A673 (cell line): Measurements from ENCODE around the gene CDX1. TPM values are rescaled to one million over a fixed set of nuclear protein-coding genes. Genes with fewer than 3 reads are reported as not detected.
A peak's percentile ranks its signal among the peaks of the same experiment; 100 is the strongest.

ENCODE experiments used
- BruUV-seq: library from RNA; stranded (reverse); fragments of 400-500 nt; replicated peaks from 2 replicates; lab custom pipeline; 2021; lab: Mats Ljungman, UMichigan
- CTCF ChIA-PET: fragments of 300-600 bp; sonication (Branson Sonifier 250); formaldehyde crosslinking; loops from one replicate; lab custom pipeline; 2022; ENCODE audit warnings: antibody characterized with exemption; lab: Charles Lee
- POLR2A ChIA-PET: fragments of 300-600 bp; sonication (Branson Sonifier 250); formaldehyde crosslinking; loops from one replicate; lab custom pipeline; 2022; ENCODE audit warnings: antibody characterized with exemption; ENCODE audit not compliant: low non-redundant PET; lab: Charles Lee
- DNase-seq: peaks from one replicate; pipeline ENCODE4 v3.0.0-alpha.2; 2015; ENCODE audit warnings: low spot score
- H3K27ac ChIP-seq: fragments of 200-600 bp; sonication (generic); 2 replicates; pipeline ENCODE4 v1.5.1; 2016; ENCODE audit warnings: mixed run types, low read depth, mild to moderate bottlenecking, mixed read lengths, antibody characterized with exemption, low read length; ENCODE audit not compliant: poor library complexity, severe bottlenecking
- H3K27me3 ChIP-seq: fragments of 200-600 bp; sonication (generic); replicated peaks from 2 replicates; pipeline ENCODE4 v1.6.1; 2017; ENCODE audit warnings: mixed run types, low read depth, mild to moderate bottlenecking, mixed read lengths, antibody characterized with exemption, low read length; ENCODE audit not compliant: insufficient read depth, poor library complexity
- H3K36me3 ChIP-seq: fragments of 200-600 bp; sonication (generic); 2 replicates; pipeline ENCODE4 v1.6.1; 2016; ENCODE audit warnings: mixed run types, mild to moderate bottlenecking, mixed read lengths, antibody characterized with exemption, low read length; ENCODE audit not compliant: insufficient read depth, poor library complexity, severe bottlenecking
- H3K4me1 ChIP-seq: fragments of 200-600 bp; sonication (generic); 2 replicates; pipeline ENCODE4 v1.6.1; 2017; ENCODE audit warnings: mixed run types, mild to moderate bottlenecking, mixed read lengths, antibody characterized with exemption, low read length; ENCODE audit not compliant: insufficient read depth, poor library complexity, severe bottlenecking
- H3K4me3 ChIP-seq: fragments of 200-600 bp; sonication (generic); 2 replicates; pipeline ENCODE4 v1.5.1; 2016; ENCODE audit warnings: low read depth, mixed run types, mild to moderate bottlenecking, mixed read lengths, low read length; ENCODE audit not compliant: poor library complexity, severe bottlenecking
- H3K9me3 ChIP-seq: fragments of 200-600 bp; sonication (generic); 2 replicates; pipeline ENCODE4 v1.6.1; 2016; ENCODE audit warnings: mixed run types, low read depth, mild to moderate bottlenecking, mixed read lengths, antibody characterized with exemption, low read length; ENCODE audit not compliant: poor library complexity, severe bottlenecking
- CTCF ChIP-seq: fragments of 300-800, 200-600 bp; sonication (generic); conservative IDR thresholded peaks from 2 replicates; pipeline ENCODE4 v1.5.1; 2017; ENCODE audit warnings: low read depth, mild to moderate bottlenecking, antibody characterized with exemption, low read length, moderate library complexity, mixed read lengths
- EZH2 ChIP-seq: fragments of 200-600 bp; sonication (generic); IDR thresholded peaks from 2 replicates; pipeline ENCODE4 v1.6.1; 2017; ENCODE audit warnings: borderline replicate concordance, low read depth, mild to moderate bottlenecking, mixed read lengths, antibody characterized with exemption, low read length; ENCODE audit not compliant: poor library complexity, severe bottlenecking
- intact Hi-C: fragments of 100-400 bp; cut with micrococcal nuclease; formaldehyde crosslinking; loops from one replicate; pipeline ENCODE4 v1.10.0; 2022; ENCODE audit not compliant: unreplicated experiment
- total RNA-seq: library from RNA; stranded (reverse); gene quantifications from 2 replicates; pipeline ENCODE4 v1.2.3, GENCODE V29; 2021

Gene CDX1
- total RNA-seq, 1 experiment from 2014 or later: not detected

- ChIA-PET POLR2A (no interaction called here), CTCF (no interaction called here)
- Histone ChIP-seq H3K36me3 (no peaks in the 10 kb centered on the region), H3K4me3 (no peak overlapping the region), H3K9me3 (no peaks in the 10 kb centered on the region), H3K27me3 (no peaks in the 10 kb centered on the region), H3K4me1 (peaks cover 27% of the 10 kb centered on the region), H3K27ac (peak overlapping the region; percentile 37)
- intact Hi-C loops: loop anchor here (10.0 kb wide), 1 partner anchor 270 kb away; no protein-coding TSS in a partner anchor
- no peak for DNase-seq
- no peak for TF ChIP-seq EZH2
- TF ChIP-seq CTCF: no peak
- no TSS peak for BruUV-seq
Measured at GRCh38 chr5:150164211-150164980, 2.2 kb upstream of the CDX1 start.

- Histone ChIP-seq H3K27ac (no peak overlapping the region), H3K4me3 (no peak overlapping the region), H3K9me3 (no peaks in the 10 kb centered on the region), H3K4me1 (peaks cover 12% of the 10 kb centered on the region), H3K36me3 (no peaks in the 10 kb centered on the region), H3K27me3 (no peaks in the 10 kb centered on the region)
- no TSS peak for BruUV-seq
- ChIA-PET POLR2A (no interaction called here), CTCF (interaction anchor here (0.6 to 1.3 kb wide), 2 partner anchors 10 to 49 kb away, joined by 3 read pairs; no protein-coding TSS in a partner anchor)
- intact Hi-C loops: loop anchor here (10.0 kb wide), 1 partner anchor 269 kb away; no protein-coding TSS in a partner anchor
- TF ChIP-seq CTCF (no peak), EZH2 (no peak)
- no peak for DNase-seq
Measured at GRCh38 chr5:150166037-150166649, 435 bp upstream of the CDX1 start.

GRCh38 chr5:150167512-150167850 lies 903 bp downstream of the CDX1 start:
- H3K4me3 ChIP-seq: no peak overlapping the region
- TF ChIP-seq CTCF: no peak
- no peak for TF ChIP-seq EZH2
- no TSS peak for BruUV-seq
- ChIA-PET POLR2A (no interaction called here), CTCF (interaction anchor here (0.6 kb wide), 1 partner anchor 804 kb away, joined by 5 read pairs; no protein-coding TSS in a partner anchor)
- H3K36me3 ChIP-seq: no peaks in the 10 kb centered on the region
- H3K27ac ChIP-seq: no peak overlapping the region
- H3K27me3 ChIP-seq: no peaks in the 10 kb centered on the region
- no peaks in the 10 kb centered on the region for H3K9me3 ChIP-seq
- DNase-seq: no peak
- H3K4me1 ChIP-seq: peaks cover 7% of the 10 kb centered on the region
- intact Hi-C loops: loop anchor here (10.0 kb wide), 1 partner anchor 267 kb away; no protein-coding TSS in a partner anchor
